HS-5 (cell line): ENCODE measurements around the gene SERTAD1.

Source experiments
- DNase-seq: peaks from one replicate; pipeline ENCODE4 v3.0.0-alpha.2; 2012; ENCODE audit warnings: low read depth

SERTAD1 gene

GRCh38 chr19:40400559-40400958 is 25.2 kb downstream of the SERTAD1 start:
- DNase-seq = no peak

GRCh38 chr19:40398417-40399131 is 27.2 kb downstream of the SERTAD1 start:
- DNase-seq = no peak

- no peak for DNase-seq
Observed at GRCh38 chr19:40397568-40397906, 28.3 kb downstream of the SERTAD1 start.

GRCh38 chr19:40396886-40397567 is 28.8 kb downstream of the SERTAD1 start:
- no peak for DNase-seq

- no peak for DNase-seq
Observed at GRCh38 chr19:40395956-40396355, 29.8 kb downstream of the SERTAD1 start.

GRCh38 chr19:40394816-40395210 is 31.0 kb downstream of the SERTAD1 start:
- DNase-seq = no peak

DNA sequence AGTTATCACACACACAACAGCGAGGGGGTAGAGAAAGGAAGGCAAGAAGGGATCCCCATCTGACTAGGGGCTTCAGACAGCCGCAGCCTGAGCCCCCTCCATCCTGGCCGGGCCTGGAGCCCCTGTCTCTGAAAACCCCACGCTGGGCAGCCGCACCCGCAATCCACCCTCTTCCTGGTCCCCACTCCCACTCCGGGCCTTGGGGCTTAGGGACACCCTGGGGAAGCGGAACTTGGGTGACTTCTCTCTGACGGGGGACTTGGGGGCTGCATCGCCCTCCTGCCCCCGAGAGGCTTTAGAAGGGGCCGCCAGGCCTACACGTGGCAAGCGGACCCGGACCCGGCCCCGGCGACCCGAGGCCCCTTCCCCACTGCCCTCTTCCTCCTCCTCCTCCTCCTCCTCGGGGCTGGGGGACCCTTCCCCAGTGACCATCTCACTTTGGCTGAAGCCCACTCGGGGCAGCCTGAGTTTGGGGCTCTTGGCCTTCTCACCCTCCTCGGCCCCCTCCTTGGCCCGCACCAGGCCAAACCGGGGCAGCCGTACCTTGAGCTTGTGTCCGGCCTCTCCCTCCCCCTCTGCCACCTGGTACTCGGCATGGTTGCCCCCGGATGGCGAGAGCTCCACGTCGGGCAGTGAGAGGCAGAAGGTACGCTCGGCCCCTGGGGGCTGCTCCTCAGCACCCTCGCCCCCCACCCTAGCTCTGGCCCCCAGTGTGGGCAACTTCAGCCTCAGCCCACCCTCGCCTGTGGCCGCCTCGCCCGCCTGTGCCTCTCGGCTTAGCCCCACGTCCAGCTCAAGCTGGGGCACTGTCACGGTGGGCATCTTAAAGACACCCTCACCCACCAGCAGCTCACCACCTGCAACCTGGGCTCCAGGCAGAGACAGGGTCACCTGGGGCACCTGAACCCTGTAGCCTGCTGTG is 31.6 kb downstream of the SERTAD1 start:
- DNase-seq = no peak

GRCh38 chr19:40392894-40393517 is 32.8 kb downstream of the SERTAD1 start:
- no peak for DNase-seq

- DNase-seq = no peak
Observed at GRCh38 chr19:40392123-40392522, 33.7 kb downstream of the SERTAD1 start.

- DNase-seq = no peak
Observed at GRCh38 chr19:40390084-40390742, 35.6 kb downstream of the SERTAD1 start, which contains the start of gene HIPK4. Gene HIPK4, minus strand, starts transcription at chr19:40390181. Its CDS starts 279 bp downstream, at chr19:40389902.

DNA sequence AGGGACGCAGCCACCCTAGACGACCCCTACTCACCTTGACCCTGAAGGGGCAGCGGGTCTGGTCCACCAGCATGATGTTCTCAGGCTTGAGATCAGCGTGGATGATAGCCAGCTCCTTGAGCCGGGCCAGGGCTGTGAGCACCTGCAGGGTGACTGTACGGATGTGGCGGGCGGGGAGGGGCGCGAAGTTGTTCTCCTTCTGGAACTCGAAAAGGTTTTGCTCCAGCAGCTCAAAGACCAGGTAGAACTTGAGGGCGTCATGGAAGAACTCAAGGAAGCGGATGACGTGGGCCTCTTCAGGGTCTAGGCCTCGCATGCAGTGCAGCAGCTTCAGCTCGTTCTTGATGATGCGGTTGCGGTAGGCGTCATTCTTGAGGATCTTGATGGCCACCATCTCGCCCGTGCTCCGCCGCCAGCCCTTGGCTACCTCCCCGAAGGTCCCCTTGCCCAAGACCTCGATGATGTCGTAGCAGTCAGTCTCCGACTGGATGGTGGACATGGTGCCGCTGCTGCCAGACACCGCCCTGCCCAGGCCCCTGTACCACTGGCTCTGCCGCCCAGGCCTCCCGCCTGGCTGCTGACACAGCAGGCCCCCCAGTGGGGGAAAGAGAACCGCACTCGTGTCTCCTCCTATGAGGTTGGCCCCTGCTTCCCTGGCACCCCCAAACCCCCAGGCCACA is 36.2 kb downstream of the SERTAD1 start:
- DNase-seq = no peak

DNA sequence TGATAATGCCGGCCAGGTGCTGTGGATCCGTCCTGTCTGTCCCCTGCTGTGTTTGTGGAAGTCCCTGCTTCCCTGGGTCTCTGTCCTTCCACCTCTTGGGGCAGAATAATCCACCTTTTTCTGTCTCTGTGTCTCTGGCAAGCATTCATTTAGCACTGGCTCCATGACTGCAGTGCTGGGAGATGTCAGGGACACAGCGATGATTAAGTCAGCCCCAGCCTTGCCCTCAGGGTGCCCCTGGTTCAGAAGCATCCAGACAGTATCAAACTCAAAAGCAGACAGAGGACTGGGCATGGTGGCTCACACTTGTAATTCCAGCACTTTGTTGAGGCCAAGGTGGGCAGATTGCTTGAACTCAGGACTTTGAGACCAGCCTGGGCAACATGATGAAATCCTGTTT is 37.3 kb downstream of the SERTAD1 start:
- DNase-seq = no peak

DNA sequence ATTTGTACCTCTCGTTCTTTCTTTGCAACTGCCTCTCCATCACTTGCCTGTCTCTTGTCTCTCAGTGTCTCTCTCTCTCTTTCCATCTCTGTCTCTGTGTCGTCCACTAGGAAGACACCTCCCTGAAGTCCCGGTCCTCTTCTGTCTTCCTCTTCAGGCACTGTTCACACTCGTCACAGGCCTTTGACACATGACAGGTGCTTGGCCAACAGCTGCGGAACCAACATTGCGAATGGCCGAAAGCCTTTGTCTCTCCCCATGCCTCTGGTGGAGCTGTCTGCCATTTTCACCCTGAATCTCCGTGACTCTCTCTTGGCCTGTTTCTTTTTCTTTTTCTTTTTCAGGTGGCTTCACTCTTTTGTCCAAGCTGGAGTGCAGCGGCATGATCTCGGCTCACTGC is 38.6 kb downstream of the SERTAD1 start:
- no peak for DNase-seq

GRCh38 chr19:40383668-40384248 is 42.0 kb downstream of the SERTAD1 start:
- no peak for DNase-seq

DNA sequence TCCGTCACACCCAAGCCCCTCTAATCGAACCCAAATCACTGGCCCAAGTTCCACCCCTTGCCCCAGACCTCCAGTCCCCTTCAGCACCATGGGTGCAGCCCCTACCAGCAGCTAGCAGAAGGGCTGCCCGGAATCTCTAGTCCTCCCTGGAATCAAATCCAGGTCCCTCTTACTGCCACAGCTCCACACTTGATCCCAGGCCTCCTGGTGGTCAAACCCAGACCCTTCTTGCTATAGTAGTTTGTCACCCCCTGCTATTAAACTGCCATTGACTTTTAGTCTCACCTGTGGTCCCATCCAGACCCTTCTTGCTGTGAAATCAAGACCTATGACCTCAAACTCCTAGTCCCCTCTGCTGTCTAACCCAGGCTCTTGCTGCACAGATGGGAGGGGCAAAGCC is 44.5 kb downstream of the SERTAD1 start:
- no peak for DNase-seq

GRCh38 chr19:40380199-40381037 is 45.4 kb downstream of the SERTAD1 start:
- no peak for DNase-seq

DNA sequence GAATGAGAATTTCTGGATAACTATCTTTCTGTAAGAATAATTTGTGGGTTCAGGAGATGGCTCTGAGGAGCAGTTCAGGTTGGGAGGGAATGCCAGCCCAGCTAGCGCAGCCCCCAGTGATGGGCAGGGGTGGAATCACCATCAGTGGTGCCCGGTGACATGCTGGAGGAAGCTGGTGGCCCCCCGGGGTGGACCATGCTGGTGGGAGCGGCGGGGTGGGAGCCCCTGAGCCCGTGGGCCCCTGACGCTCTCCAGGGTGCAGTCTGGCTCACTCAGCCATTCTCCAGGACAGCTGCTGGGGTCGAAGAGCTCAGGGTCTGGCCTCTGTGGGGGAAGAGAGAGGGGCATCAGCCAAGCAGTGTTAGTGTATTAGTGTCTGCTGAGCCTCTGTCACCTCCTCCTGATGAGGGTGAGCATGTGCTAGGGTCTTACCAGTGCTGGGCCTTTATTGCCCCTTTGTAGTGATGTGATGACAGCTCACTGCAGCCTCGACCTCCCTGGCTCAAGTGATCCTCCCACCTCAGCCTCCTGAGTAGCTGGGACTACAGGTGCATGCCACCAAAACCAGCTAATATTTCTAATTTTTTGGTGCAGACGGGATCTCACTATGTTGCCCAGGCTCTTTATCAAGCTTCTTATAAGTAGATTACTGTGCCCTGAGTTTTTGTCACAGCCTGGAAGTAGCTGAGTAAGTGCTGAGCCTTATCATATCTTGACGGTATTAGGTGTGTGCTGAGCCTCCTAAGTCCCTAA is 46.2 kb downstream of the SERTAD1 start:
- no peak for DNase-seq

GRCh38 chr19:40378509-40378908 is 47.3 kb downstream of the SERTAD1 start:
- DNase-seq = no peak

GRCh38 chr19:40377876-40378385 is 47.9 kb downstream of the SERTAD1 start:
- DNase-seq = no peak
